ENCODE measurements around the gene VPS41.
"Not testable (repeated sequence)": the region's sequence is repeated elsewhere in the genome, so short reads cannot be mapped to it uniquely, and the experiment has no call there.

The VPS41 gene

GRCh38 chr7:38908759-38909335 is at the start of gene VPS41:
Gene VPS41, minus strand, starts transcription at chr7:38909191. Its CDS starts 17 bp downstream, at chr7:38909174.
- DNase-seq: peak; percentile 75 to 78

GRCh38 chr7:38955892-38956291 is 46.9 kb upstream of the VPS41 start:
- no peak for DNase-seq

- DNase-seq: no peak
Measured at GRCh38 chr7:38953971-38954370, 45.0 kb upstream of the VPS41 start.

- no peak for DNase-seq
Measured at GRCh38 chr7:38953227-38953626, 44.2 kb upstream of the VPS41 start.

- no peak for DNase-seq
Measured at GRCh38 chr7:38951213-38951612, 42.2 kb upstream of the VPS41 start.

GRCh38 chr7:38950309-38950708 is 41.3 kb upstream of the VPS41 start:
- DNase-seq: no peak

- DNase-seq: not testable (repeated sequence)
Measured at GRCh38 chr7:38947541-38947940, 38.5 kb upstream of the VPS41 start.

- no peak for DNase-seq
Measured at GRCh38 chr7:38942431-38943051, 33.5 kb upstream of the VPS41 start.

- no peak for DNase-seq
Measured at GRCh38 chr7:38940774-38941173, 31.8 kb upstream of the VPS41 start.

- no peak for DNase-seq
Measured at GRCh38 chr7:38938589-38938988, 29.6 kb upstream of the VPS41 start.

GRCh38 chr7:38938001-38938485 is 29.1 kb upstream of the VPS41 start:
- DNase-seq: no peak

GRCh38 chr7:38936641-38937040 is 27.6 kb upstream of the VPS41 start:
- no peak for DNase-seq

GRCh38 chr7:38934536-38934935 is 25.5 kb upstream of the VPS41 start:
- no peak for DNase-seq

- no peak for DNase-seq
Measured at GRCh38 chr7:38934051-38934450, 25.1 kb upstream of the VPS41 start.

- peak; percentile 42 to 74 for DNase-seq
Measured at GRCh38 chr7:38932509-38933168, 23.6 kb upstream of the VPS41 start.

GRCh38 chr7:38929460-38930171 is 20.6 kb upstream of the VPS41 start:
- DNase-seq: peak in 1 of 2 donors; percentile 20

- DNase-seq: peak; percentile 11 to 27
Measured at GRCh38 chr7:38928506-38928905, 19.5 kb upstream of the VPS41 start.

GRCh38 chr7:38927751-38928150 is 18.8 kb upstream of the VPS41 start:
- no peak for DNase-seq

GRCh38 chr7:38920731-38921130 is 11.7 kb upstream of the VPS41 start:
- no peak for DNase-seq

GRCh38 chr7:38916396-38916795 is 7.4 kb upstream of the VPS41 start:
- no peak for DNase-seq

GRCh38 chr7:38909870-38910269 is 879 bp upstream of the VPS41 start:
- no peak for DNase-seq

GRCh38 chr7:38907766-38908165 is 1.2 kb downstream of the VPS41 start:
- no peak for DNase-seq

GRCh38 chr7:38907066-38907465 is 1.9 kb downstream of the VPS41 start:
- DNase-seq: peak; percentile 32 to 42

All from inflammatory macrophage treated with lipopolysaccharide for 1 hour (primary cell).